DMS 273 treated with DMSO at 0.1 percent for 48 hours (cell line): ENCODE results near the gene CCDC6.
A peak's percentile ranks its signal among the peaks of the same experiment; 100 is the strongest.
"Not testable (repeated sequence)": the region's sequence is repeated elsewhere in the genome, so short reads cannot be mapped to it uniquely, and the experiment has no call there.

Experiments
- DNase-seq: peaks from one replicate; lab custom pipeline; 2025; lab: John Stamatoyannopoulos, UW

CCDC6 gene

GRCh38 chr10:59880971-59881510 lies 25.3 kb downstream of the CCDC6 start:
- no peak for DNase-seq

- no peak for DNase-seq
Measured at GRCh38 chr10:59880019-59880717, 26.2 kb downstream of the CCDC6 start.

- no peak for DNase-seq
Measured at GRCh38 chr10:59879363-59879913, 26.9 kb downstream of the CCDC6 start.

DNA sequence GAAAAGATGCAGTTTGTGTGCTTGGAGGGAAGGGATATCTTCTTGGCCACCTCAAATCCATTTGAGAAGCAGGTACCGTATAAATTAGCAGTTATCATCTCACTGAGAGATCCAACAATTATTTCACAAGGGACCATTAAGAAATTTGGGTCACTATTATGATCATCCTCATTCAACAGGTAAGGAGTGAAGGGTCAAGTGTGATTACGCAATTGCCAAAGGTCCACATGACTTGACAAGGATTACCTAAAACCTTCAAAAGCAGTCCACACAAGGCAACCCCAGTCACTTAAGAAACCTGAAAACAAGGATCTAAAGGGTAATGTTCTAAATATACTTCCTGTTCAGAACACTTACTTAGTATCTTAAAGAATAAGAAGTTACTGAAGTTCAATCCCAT lies 27.4 kb downstream of the CCDC6 start:
- DNase-seq, result no peak

DNA sequence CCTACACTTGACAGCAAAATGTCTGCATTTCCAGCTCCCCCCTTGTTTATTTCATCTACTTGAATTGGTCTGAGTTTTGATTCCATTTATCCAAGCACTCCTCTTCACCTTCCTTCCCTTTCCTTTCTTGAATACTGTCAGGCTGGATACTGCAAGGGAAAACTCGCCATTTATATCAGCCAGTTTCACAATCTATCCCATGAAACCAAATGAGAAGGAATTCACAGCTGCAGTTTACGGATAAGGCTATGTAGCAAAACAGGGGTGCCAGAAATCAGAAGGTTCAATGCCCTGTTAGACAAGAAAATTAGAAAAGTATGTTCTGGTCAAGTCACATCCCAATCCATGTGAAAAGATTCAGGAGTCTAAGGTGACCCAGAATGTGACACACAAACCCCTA lies 28.1 kb downstream of the CCDC6 start:
- no peak for DNase-seq

GRCh38 chr10:59877191-59877671 lies 29.1 kb downstream of the CCDC6 start:
- DNase-seq, result no peak

GRCh38 chr10:59876695-59877094 lies 29.7 kb downstream of the CCDC6 start:
- no peak for DNase-seq

DNA sequence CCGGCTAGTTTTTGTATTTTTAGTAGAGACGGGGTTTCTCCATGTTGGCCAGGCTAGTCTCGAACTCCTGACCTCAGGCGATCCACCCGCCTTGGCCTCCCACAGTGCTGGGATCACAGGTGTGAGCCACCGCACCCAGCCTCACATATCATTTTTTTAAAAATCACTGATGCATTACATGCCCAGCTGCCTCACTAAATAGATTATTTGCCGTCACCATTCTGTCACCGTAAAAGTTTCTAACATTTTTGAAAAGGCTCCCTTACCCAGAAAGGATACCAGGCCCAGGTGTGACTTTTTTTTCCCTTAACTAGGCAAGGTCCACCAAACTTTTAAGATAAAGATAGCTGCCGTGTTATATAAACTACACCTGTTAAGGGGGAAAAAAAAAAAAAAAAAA lies 30.1 kb downstream of the CCDC6 start:
- not testable (repeated sequence) for DNase-seq

GRCh38 chr10:59873896-59874295 lies 32.5 kb downstream of the CCDC6 start:
- no peak for DNase-seq

DNA sequence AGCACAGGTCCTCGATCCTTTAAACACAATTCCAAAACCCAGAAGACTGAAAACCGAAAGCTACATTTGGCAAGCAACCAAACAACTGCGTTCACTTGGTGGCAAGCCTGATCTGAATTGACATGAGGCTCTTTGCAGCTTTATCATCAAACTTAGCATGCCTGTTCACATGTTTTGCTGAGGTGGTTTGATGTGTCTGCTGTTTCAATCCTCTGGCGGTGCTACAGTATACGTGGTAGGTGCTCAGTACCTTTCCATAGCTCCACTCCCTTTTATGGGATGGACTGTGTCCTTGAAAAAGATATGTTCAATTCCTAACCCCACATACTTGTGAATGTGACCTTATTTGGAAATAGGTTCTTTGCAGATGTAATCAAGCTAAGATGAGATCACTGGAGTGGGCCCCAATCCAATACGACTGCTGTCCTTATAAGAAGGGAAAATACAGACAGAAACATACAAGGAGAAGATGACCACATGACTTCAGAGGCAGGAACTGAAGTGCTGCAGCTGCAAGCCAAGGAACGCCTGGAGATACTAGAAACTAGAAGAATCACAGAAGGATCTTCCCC lies 33.4 kb downstream of the CCDC6 start:
- peak; percentile 46 for DNase-seq

DNA sequence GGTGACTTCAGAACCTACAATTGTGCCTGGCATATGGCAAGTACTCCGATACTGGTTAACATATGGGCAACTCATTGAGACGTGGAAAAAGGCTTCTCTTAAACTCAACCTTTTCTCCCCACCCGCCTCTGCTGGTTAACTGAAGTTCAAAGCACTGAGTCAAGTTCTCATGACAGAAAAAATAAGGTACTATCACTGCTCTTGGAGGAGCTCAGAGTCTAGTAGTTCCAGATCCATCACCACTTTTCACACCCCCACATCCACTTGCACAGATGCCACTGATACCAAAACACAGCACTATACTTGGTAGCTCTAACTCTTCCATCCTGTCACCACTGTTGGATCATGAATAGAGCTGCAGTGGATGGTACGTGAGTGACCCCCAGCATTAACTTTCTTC lies 36.2 kb downstream of the CCDC6 start:
- DNase-seq, result peak; percentile 30

DNA sequence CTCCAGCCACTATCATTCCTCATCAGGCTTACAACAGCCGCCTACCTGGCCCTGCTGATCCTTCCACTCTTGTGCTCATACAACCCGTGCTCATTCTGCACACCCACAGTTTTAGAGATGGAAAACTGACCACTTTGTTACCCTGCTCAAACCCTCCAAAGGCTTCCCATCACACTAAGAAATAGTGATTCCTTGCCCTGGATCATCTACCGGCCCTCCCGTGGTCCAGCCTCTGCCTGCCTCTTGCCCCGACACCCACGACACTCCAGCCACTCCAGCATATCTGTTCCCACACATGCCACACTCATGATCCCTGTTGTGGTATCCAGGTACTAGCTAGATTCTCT lies 36.8 kb downstream of the CCDC6 start:
- no peak for DNase-seq

- no peak for DNase-seq
Measured at GRCh38 chr10:59868696-59869593, 37.4 kb downstream of the CCDC6 start.

DNA sequence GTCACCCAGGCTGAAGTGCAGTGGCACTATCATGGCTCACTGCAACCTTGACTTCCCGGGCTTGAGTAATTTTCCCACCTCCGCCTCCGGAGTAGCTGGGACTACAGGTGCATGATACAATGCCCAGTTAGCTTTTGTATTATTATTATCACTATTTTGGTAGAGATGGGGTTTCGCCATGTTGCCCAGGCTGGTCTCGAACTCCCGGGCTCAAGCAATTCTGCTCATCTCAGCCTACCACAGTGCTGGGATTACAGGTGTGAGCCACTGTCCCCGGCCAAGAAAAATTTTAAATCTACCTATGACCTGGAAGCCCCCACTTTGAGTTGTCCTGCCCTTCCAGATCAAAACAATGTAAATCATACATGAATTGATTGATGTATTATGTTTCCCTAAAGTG lies 38.8 kb downstream of the CCDC6 start:
- no peak for DNase-seq

DNA sequence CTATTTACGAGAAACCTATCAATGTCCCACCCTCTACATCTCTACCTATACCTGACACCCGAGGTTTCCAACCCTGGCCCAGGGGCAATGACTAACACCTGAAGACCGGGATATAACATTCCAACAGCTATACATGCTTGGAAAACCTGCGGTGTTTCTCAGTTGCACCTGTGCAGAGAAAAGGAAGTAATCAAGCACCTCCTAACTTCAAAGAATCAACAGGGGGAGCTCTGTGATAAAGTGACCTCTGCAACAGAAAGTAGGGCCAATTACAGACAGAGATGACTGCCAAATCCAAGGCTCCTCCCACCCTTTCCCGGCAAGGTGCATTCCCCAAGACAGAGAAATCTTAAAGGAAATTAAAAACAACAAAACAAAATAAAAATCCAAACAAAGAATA lies 41.3 kb downstream of the CCDC6 start:
- DNase-seq, result no peak

- no peak for DNase-seq
Measured at GRCh38 chr10:59864141-59864962, 42.0 kb downstream of the CCDC6 start.

DNA sequence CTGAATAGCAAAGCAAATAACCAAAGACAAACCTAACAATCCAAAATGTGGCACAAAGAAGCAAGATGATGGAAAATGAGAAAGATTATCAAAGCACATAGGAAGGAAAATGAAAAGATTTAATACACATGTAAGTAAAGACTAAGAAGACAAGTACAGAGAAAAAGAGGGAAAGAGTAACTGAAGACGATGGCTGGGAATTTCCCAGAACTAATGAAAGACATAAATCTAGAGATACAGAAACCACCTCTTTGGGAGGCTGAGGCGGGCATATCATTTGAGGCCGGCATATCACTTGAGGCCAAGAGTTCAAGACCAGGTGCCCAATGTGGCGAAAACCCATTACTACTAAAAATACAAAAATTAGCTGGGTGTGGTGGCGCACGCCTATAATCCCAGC lies 46.8 kb downstream of the CCDC6 start:
- DNase-seq, result no peak

GRCh38 chr10:59857921-59858320 lies 48.4 kb downstream of the CCDC6 start:
- DNase-seq, result no peak

DNA sequence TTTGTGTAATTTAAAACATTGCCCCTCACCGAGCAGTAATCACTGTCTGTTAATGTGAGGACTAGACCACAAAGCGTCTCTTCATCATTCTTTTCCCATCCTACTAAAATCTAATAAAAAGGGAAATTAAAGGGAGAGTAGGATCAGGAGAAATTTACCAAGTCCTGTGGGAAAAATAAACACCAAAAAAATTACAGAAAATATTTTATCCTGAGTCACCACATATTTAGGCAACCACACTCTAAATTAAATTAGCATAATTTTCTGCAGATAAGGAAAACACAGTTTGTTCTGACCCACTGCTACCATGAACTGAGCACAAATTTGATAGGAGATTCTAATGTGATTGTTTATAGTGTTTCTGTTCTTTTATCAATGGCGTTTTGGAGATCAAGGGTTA lies 49.3 kb downstream of the CCDC6 start:
- no peak for DNase-seq

GRCh38 chr10:59856104-59856503 lies 50.3 kb downstream of the CCDC6 start:
- no peak for DNase-seq

- DNase-seq, result no peak
Measured at GRCh38 chr10:59854571-59854970, 51.8 kb downstream of the CCDC6 start.

GRCh38 chr10:59852670-59853069 lies 53.7 kb downstream of the CCDC6 start:
- no peak for DNase-seq
